Measurements from ENCODE around the gene ZNF777.

DNA sequence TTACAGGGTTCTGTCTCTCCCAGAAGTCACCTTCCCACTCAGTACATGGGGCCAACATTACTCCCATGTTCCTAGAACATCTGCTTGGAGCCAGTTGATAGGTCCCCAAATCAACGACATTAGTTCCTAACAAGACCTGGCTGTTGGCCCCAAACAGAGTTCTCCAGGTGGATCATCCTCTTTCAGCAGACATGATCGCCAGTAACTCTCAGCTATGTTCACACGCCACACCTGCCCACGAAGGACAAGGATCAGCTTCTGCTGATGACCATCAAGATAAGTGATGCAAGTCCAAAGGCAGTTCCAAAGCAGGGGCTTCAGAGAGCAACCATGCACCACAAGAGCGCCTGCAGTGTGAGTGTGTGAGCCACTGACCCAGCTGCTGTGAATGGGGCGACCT is 11.0 kb downstream of the ZNF777 start:
- TF ChIP-seq CTCF (conservative IDR thresholded peaks at IDR 0.05; ENCODE audit: low read length) (no peak), EZH2phosphoT487 (IDR thresholded peaks at IDR 0.05; ENCODE audit: borderline replicate concordance) (no peak)
